H54 (cell line): ENCODE measurements around the gene RPUSD2.

Source experiments
- DNase-seq: peaks from one replicate; pipeline ENCODE4 v3.0.0; 2011; ENCODE audit warnings: low spot score, mixed read lengths; ENCODE audit not compliant: insufficient read length
- FAIRE-seq: peaks from 3 replicates; lab custom pipeline; 2011; peaks lifted over from hg19 to GRCh38; lab: Jason Lieb, UNC
- POLR2A ChIP-seq: IDR thresholded peaks from 2 replicates; pipeline ENCODE4 v1.6.1; 2011; ENCODE audit warnings: low read depth, mild to moderate bottlenecking, low read length

RPUSD2 gene

GRCh38 chr15:40618906-40619305 lies 49.8 kb downstream of the RPUSD2 start:
- FAIRE-seq (peak; percentile 33), DNase-seq (no peak)
- TF ChIP-seq POLR2A = no peak

- DNase-seq (no peak), FAIRE-seq (no peak)
- no peak for TF ChIP-seq POLR2A
These were observed 54.3 kb downstream of the RPUSD2 start for GRCh38 chr15:40623361-40623760.
